ENCODE data around the gene C4BPA.

DNA sequence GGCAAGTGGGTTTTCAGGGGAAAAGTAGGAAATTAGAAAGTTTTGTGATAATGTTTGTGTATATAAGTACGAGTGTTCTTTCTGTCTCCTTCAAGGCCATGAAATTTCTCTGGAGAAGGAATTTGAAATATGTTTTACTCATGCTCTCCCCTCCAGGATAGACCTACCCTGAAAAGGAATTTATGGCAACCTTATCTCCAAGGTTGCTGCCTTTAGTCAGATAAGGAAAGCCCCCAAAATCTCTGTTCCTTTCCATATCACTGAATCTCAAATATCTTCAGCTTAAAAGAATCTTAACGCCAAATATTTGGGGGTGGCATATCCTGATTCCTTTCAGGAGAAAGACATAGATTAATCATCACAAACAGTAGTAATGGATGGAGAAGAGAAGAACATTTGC, 15.9 kb upstream of the C4BPA start:
- TF ChIP-seq ZC3H11A (IDR thresholded peaks at IDR 0.05), result no peak
- TF ChIP-seq, protein P1, sequence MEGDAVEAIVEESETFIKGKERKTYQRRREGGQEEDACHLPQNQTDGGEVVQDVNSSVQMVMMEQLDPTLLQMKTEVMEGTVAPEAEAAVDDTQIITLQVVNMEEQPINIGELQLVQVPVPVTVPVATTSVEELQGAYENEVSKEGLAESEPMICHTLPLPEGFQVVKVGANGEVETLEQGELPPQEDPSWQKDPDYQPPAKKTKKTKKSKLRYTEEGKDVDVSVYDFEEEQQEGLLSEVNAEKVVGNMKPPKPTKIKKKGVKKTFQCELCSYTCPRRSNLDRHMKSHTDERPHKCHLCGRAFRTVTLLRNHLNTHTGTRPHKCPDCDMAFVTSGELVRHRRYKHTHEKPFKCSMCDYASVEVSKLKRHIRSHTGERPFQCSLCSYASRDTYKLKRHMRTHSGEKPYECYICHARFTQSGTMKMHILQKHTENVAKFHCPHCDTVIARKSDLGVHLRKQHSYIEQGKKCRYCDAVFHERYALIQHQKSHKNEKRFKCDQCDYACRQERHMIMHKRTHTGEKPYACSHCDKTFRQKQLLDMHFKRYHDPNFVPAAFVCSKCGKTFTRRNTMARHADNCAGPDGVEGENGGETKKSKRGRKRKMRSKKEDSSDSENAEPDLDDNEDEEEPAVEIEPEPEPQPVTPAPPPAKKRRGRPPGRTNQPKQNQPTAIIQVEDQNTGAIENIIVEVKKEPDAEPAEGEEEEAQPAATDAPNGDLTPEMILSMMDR (IDR thresholded peaks at IDR 0.05), result no peak
- TF ChIP-seq, protein P2, sequence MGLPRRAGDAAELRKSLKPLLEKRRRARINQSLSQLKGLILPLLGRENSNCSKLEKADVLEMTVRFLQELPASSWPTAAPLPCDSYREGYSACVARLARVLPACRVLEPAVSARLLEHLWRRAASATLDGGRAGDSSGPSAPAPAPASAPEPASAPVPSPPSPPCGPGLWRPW (IDR thresholded peaks at IDR 0.05), result no peak
- no peak for TF ChIP-seq HDAC2 (IDR thresholded peaks at IDR 0.05)
- no peak for TF ChIP-seq RFX5 (IDR thresholded peaks at IDR 0.05)
- no peak for TF ChIP-seq RAD21 (conservative IDR thresholded peaks at IDR 0.05 in 1 of 2, IDR thresholded peaks at IDR 0.05 in 1 of 2)
- no peak for TF ChIP-seq POLR2A (IDR thresholded peaks at IDR 0.05; ENCODE audit: low read length)
- TF ChIP-seq KDM1A (IDR thresholded peaks at IDR 0.05; ENCODE audit: low read depth), result no peak
- TF ChIP-seq, protein P3, sequence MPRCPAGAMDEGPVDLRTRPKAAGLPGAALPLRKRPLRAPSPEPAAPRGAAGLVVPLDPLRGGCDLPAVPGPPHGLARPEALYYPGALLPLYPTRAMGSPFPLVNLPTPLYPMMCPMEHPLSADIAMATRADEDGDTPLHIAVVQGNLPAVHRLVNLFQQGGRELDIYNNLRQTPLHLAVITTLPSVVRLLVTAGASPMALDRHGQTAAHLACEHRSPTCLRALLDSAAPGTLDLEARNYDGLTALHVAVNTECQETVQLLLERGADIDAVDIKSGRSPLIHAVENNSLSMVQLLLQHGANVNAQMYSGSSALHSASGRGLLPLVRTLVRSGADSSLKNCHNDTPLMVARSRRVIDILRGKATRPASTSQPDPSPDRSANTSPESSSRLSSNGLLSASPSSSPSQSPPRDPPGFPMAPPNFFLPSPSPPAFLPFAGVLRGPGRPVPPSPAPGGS (IDR thresholded peaks at IDR 0.05), result no peak
- TF ChIP-seq, protein P4, sequence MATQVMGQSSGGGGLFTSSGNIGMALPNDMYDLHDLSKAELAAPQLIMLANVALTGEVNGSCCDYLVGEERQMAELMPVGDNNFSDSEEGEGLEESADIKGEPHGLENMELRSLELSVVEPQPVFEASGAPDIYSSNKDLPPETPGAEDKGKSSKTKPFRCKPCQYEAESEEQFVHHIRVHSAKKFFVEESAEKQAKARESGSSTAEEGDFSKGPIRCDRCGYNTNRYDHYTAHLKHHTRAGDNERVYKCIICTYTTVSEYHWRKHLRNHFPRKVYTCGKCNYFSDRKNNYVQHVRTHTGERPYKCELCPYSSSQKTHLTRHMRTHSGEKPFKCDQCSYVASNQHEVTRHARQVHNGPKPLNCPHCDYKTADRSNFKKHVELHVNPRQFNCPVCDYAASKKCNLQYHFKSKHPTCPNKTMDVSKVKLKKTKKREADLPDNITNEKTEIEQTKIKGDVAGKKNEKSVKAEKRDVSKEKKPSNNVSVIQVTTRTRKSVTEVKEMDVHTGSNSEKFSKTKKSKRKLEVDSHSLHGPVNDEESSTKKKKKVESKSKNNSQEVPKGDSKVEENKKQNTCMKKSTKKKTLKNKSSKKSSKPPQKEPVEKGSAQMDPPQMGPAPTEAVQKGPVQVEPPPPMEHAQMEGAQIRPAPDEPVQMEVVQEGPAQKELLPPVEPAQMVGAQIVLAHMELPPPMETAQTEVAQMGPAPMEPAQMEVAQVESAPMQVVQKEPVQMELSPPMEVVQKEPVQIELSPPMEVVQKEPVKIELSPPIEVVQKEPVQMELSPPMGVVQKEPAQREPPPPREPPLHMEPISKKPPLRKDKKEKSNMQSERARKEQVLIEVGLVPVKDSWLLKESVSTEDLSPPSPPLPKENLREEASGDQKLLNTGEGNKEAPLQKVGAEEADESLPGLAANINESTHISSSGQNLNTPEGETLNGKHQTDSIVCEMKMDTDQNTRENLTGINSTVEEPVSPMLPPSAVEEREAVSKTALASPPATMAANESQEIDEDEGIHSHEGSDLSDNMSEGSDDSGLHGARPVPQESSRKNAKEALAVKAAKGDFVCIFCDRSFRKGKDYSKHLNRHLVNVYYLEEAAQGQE (IDR thresholded peaks at IDR 0.05), result no peak
- no peak for TF ChIP-seq PHF8 (IDR thresholded peaks at IDR 0.05; ENCODE audit: borderline replicate concordance, low read depth)
- no peak for TF ChIP-seq SREBF2 (IDR thresholded peaks at IDR 0.05)
- TF ChIP-seq MYC (IDR thresholded peaks at IDR 0.05; ENCODE audit: borderline replicate concordance, low read length), result no peak
- TF ChIP-seq CEBPB (IDR thresholded peaks at IDR 0.05), result no peak
